ENCODE measurements around the gene MATK.
A peak's percentile ranks its signal among the peaks of the same experiment; 100 is the strongest.

MATK gene

DNA sequence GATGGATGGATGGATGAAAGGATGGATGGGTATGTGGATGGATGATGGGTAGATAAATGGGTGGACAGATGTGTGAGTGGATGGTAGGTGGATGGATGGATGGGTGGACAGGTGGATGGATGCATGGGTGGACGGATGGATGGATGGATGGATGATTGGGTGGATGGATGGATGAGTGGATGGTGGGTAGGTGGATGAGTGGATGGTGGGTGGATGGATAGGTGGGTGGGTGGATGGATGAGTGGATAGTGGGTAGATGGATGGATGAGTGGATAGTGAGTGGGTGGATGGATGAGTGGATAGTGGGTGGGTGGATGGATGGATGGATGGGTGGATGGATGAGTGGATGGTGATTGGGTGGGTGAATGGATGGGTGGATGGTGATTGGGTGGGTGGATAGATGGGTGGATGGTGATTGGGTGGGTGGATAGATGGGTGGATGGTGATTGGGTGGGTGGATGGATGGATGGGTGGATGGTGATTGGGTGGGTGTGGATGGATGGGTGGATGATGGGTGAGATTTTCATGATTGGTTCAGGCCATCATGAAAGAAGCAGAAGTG lies 9.6 kb downstream of the MATK start:
- ChIA-PET POLR2A (no interaction called here), CTCF (no interaction called here)
- Histone ChIP-seq H3K4me3 (ENCODE audit: low read depth, low read length) (no peak overlapping the region), H3K9me3 (ENCODE audit: control insufficient read depth, insufficient read depth, low read depth, low read length) (no peaks in the 10 kb centered on the region), H3K4me1 (ENCODE audit: control insufficient read depth, insufficient read depth, low read length) (no peaks in the 10 kb centered on the region), H3K36me3 (ENCODE audit: control insufficient read depth in 2 of 2, insufficient read depth in 1 of 2, low read length in 2 of 2) (no peaks in the 10 kb centered on the region), H3K27ac (ENCODE audit: extremely low read depth, low read depth, low read length) (no peak overlapping the region)
- TF ChIP-seq GLI2 (tag by site-specific recombination; IDR thresholded peaks at IDR 0.05; ENCODE audit: borderline replicate concordance, low read depth) (no peak), ZBTB7A (tag by site-specific recombination; IDR thresholded peaks at IDR 0.05; ENCODE audit: low read depth) (peak; percentile 70), ZNF561 (tag by site-specific recombination; IDR thresholded peaks at IDR 0.05; ENCODE audit: borderline replicate concordance) (no peak), ZNF776 (tag by site-specific recombination; IDR thresholded peaks at IDR 0.05; ENCODE audit: borderline replicate concordance) (peak; percentile 84; the same call in 1 of the 2 replicates), KLF8 (tag by site-specific recombination; IDR thresholded peaks at IDR 0.05) (0 out of 2 replicates have a peak, but pooled peaks have one; percentile 10), KLF1 (tag by site-specific recombination; IDR thresholded peaks at IDR 0.05) (peak; percentile 27; the same call in 1 of the 2 replicates), ZNF366 (tag by site-specific recombination; conservative IDR thresholded peaks at IDR 0.05) (peak; percentile 99), ZBTB17 (tag by site-specific recombination; IDR thresholded peaks at IDR 0.05) (peak; percentile 94), ZNF555 (tag by site-specific recombination; conservative IDR thresholded peaks at IDR 0.05) (no peak), ZFHX2 (tag by site-specific recombination; conservative IDR thresholded peaks at IDR 0.05) (peak; percentile 99), ZNF274 (IDR thresholded peaks at IDR 0.05; ENCODE audit: low read length) (no peak), ZNF274 (tag by site-specific recombination; IDR thresholded peaks at IDR 0.05; ENCODE audit: borderline replicate concordance) (0 out of 2 replicates have a peak, but pooled peaks have one; percentile 23), ZNF169 (tag by site-specific recombination; IDR thresholded peaks at IDR 0.05) (0 out of 2 replicates have a peak, but pooled peaks have one; percentile 19), EGR2 (tag by site-specific recombination; IDR thresholded peaks at IDR 0.05; ENCODE audit: low read depth) (peak; percentile 100), SP2 (tag by site-specific recombination; IDR thresholded peaks at IDR 0.05) (peak; percentile 54), ZNF416 (tag by site-specific recombination; IDR thresholded peaks at IDR 0.05) (no peak)
- TF ChIP-seq, protein P1, sequence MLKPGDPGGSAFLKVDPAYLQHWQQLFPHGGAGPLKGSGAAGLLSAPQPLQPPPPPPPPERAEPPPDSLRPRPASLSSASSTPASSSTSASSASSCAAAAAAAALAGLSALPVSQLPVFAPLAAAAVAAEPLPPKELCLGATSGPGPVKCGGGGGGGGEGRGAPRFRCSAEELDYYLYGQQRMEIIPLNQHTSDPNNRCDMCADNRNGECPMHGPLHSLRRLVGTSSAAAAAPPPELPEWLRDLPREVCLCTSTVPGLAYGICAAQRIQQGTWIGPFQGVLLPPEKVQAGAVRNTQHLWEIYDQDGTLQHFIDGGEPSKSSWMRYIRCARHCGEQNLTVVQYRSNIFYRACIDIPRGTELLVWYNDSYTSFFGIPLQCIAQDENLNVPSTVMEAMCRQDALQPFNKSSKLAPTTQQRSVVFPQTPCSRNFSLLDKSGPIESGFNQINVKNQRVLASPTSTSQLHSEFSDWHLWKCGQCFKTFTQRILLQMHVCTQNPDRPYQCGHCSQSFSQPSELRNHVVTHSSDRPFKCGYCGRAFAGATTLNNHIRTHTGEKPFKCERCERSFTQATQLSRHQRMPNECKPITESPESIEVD (tag by site-specific recombination; IDR thresholded peaks at IDR 0.05) = no peak
- TF ChIP-seq, protein P2, sequence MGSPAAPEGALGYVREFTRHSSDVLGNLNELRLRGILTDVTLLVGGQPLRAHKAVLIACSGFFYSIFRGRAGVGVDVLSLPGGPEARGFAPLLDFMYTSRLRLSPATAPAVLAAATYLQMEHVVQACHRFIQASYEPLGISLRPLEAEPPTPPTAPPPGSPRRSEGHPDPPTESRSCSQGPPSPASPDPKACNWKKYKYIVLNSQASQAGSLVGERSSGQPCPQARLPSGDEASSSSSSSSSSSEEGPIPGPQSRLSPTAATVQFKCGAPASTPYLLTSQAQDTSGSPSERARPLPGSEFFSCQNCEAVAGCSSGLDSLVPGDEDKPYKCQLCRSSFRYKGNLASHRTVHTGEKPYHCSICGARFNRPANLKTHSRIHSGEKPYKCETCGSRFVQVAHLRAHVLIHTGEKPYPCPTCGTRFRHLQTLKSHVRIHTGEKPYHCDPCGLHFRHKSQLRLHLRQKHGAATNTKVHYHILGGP (tag by site-specific recombination; IDR thresholded peaks at IDR 0.05) = peak; percentile 12; the same call in 1 of the 2 replicates
- TF ChIP-seq, protein P3, sequence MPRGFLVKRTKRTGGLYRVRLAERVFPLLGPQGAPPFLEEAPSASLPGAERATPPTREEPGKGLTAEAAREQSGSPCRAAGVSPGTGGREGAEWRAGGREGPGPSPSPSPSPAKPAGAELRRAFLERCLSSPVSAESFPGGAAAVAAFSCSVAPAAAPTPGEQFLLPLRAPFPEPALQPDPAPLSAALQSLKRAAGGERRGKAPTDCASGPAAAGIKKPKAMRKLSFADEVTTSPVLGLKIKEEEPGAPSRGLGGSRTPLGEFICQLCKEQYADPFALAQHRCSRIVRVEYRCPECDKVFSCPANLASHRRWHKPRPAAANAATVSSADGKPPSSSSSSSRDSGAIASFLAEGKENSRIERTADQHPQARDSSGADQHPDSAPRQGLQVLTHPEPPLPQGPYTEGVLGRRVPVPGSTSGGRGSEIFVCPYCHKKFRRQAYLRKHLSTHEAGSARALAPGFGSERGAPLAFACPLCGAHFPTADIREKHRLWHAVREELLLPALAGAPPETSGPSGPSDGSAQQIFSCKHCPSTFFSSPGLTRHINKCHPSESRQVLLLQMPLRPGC (tag by site-specific recombination; IDR thresholded peaks at IDR 0.05) = no peak
- TF ChIP-seq, protein P4, sequence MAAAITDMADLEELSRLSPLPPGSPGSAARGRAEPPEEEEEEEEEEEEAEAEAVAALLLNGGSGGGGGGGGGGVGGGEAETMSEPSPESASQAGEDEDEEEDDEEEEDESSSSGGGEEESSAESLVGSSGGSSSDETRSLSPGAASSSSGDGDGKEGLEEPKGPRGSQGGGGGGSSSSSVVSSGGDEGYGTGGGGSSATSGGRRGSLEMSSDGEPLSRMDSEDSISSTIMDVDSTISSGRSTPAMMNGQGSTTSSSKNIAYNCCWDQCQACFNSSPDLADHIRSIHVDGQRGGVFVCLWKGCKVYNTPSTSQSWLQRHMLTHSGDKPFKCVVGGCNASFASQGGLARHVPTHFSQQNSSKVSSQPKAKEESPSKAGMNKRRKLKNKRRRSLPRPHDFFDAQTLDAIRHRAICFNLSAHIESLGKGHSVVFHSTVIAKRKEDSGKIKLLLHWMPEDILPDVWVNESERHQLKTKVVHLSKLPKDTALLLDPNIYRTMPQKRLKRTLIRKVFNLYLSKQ (tag by site-specific recombination; IDR thresholded peaks at IDR 0.05; ENCODE audit: borderline replicate concordance) = 0 out of 2 replicates have a peak, but pooled peaks have one; percentile 19
- TF ChIP-seq, protein P5, sequence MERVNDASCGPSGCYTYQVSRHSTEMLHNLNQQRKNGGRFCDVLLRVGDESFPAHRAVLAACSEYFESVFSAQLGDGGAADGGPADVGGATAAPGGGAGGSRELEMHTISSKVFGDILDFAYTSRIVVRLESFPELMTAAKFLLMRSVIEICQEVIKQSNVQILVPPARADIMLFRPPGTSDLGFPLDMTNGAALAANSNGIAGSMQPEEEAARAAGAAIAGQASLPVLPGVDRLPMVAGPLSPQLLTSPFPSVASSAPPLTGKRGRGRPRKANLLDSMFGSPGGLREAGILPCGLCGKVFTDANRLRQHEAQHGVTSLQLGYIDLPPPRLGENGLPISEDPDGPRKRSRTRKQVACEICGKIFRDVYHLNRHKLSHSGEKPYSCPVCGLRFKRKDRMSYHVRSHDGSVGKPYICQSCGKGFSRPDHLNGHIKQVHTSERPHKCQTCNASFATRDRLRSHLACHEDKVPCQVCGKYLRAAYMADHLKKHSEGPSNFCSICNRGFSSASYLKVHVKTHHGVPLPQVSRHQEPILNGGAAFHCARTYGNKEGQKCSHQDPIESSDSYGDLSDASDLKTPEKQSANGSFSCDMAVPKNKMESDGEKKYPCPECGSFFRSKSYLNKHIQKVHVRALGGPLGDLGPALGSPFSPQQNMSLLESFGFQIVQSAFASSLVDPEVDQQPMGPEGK (tag by site-specific recombination; IDR thresholded peaks at IDR 0.05) = no peak
- TF ChIP-seq, protein P6, sequence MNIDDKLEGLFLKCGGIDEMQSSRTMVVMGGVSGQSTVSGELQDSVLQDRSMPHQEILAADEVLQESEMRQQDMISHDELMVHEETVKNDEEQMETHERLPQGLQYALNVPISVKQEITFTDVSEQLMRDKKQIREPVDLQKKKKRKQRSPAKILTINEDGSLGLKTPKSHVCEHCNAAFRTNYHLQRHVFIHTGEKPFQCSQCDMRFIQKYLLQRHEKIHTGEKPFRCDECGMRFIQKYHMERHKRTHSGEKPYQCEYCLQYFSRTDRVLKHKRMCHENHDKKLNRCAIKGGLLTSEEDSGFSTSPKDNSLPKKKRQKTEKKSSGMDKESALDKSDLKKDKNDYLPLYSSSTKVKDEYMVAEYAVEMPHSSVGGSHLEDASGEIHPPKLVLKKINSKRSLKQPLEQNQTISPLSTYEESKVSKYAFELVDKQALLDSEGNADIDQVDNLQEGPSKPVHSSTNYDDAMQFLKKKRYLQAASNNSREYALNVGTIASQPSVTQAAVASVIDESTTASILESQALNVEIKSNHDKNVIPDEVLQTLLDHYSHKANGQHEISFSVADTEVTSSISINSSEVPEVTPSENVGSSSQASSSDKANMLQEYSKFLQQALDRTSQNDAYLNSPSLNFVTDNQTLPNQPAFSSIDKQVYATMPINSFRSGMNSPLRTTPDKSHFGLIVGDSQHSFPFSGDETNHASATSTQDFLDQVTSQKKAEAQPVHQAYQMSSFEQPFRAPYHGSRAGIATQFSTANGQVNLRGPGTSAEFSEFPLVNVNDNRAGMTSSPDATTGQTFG (tag by site-specific recombination; IDR thresholded peaks at IDR 0.05; ENCODE audit: borderline replicate concordance) = 0 out of 2 replicates have a peak, but pooled peaks have one; percentile 74
- TF ChIP-seq, protein P7, sequence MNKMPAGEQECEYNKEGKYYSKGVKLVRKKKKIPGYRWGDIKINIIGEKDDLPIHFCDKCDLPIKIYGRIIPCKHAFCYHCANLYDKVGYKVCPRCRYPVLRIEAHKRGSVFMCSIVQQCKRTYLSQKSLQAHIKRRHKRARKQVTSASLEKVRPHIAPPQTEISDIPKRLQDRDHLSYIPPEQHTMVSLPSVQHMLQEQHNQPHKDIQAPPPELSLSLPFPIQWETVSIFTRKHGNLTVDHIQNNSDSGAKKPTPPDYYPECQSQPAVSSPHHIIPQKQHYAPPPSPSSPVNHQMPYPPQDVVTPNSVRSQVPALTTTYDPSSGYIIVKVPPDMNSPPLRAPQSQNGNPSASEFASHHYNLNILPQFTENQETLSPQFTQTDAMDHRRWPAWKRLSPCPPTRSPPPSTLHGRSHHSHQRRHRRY (tag by site-specific recombination; IDR thresholded peaks at IDR 0.05) = no peak
- TF ChIP-seq, protein P8, sequence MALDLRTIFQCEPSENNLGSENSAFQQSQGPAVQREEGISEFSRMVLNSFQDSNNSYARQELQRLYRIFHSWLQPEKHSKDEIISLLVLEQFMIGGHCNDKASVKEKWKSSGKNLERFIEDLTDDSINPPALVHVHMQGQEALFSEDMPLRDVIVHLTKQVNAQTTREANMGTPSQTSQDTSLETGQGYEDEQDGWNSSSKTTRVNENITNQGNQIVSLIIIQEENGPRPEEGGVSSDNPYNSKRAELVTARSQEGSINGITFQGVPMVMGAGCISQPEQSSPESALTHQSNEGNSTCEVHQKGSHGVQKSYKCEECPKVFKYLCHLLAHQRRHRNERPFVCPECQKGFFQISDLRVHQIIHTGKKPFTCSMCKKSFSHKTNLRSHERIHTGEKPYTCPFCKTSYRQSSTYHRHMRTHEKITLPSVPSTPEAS (tag by site-specific recombination; IDR thresholded peaks at IDR 0.05) = no peak

All from HEK293 (cell line).